A549 (cell line): Measurements from ENCODE around the gene PCDHGB7.

Source experiments
- CTCF ChIP-seq: fragments of >200 bp; sonication (Bioruptor Twin); formaldehyde crosslinking; IDR thresholded peaks from 3 replicates; pipeline ENCODE4 v1.5.1; 2016
- NR3C1 ChIP-seq: fragments of >200 bp; sonication (Bioruptor Twin); formaldehyde crosslinking; IDR thresholded peaks from 3 replicates; pipeline ENCODE4 v1.6.1; 2017
- POLR2A ChIP-seq: IDR thresholded peaks from 2 replicates; pipeline ENCODE4 v1.6.1; 2012; ENCODE audit warnings: mild to moderate bottlenecking, low read length
- TF ChIP-seq, protein P1 (sequence below): fragments of 450-650 bp; IDR thresholded peaks from 2 replicates; pipeline ENCODE4 v1.6.1; 2014; ENCODE audit warnings: antibody characterized with exemption

GRCh38 chr5:141465351-141465750 lies 47.9 kb downstream of the PCDHGB7 start:
- TF ChIP-seq POLR2A (no peak), CTCF (no peak), NR3C1 (no peak)
- TF ChIP-seq, protein P1, sequence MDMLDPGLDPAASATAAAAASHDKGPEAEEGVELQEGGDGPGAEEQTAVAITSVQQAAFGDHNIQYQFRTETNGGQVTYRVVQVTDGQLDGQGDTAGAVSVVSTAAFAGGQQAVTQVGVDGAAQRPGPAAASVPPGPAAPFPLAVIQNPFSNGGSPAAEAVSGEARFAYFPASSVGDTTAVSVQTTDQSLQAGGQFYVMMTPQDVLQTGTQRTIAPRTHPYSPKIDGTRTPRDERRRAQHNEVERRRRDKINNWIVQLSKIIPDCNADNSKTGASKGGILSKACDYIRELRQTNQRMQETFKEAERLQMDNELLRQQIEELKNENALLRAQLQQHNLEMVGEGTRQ = no peak
